Neuron (in vitro differentiated cells): ENCODE measurements around the gene SLAMF9.
"Not testable (repeated sequence)": the region's sequence is repeated elsewhere in the genome, so short reads cannot be mapped to it uniquely, and the experiment has no call there.

Experiments used
- H2AFZ ChIP-seq: one replicate; pipeline ENCODE4 v1.6.1; 2013; ENCODE audit warnings: low read depth, mild to moderate bottlenecking, inconsistent platforms, low read length, moderate library complexity
- H3K27me3 ChIP-seq: one replicate; pipeline ENCODE4 v1.6.1; 2013; ENCODE audit warnings: low read length; ENCODE audit not compliant: insufficient read depth
- H3K36me3 ChIP-seq: one replicate; pipeline ENCODE4 v1.6.1; 2013; ENCODE audit warnings: low read length; ENCODE audit not compliant: insufficient read depth
- H3K4me1 ChIP-seq: one replicate; pipeline ENCODE4 v1.6.1; 2013; ENCODE audit warnings: low read length; ENCODE audit not compliant: insufficient read depth
- H3K4me3 ChIP-seq: 2 replicates; pipeline ENCODE4 v1.5.1; 2013; ENCODE audit warnings: mild to moderate bottlenecking, low read length, moderate library complexity
- H3K9me3 ChIP-seq: one replicate; pipeline ENCODE4 v1.6.1; 2013; ENCODE audit warnings: low read length

SLAMF9 gene

DNA sequence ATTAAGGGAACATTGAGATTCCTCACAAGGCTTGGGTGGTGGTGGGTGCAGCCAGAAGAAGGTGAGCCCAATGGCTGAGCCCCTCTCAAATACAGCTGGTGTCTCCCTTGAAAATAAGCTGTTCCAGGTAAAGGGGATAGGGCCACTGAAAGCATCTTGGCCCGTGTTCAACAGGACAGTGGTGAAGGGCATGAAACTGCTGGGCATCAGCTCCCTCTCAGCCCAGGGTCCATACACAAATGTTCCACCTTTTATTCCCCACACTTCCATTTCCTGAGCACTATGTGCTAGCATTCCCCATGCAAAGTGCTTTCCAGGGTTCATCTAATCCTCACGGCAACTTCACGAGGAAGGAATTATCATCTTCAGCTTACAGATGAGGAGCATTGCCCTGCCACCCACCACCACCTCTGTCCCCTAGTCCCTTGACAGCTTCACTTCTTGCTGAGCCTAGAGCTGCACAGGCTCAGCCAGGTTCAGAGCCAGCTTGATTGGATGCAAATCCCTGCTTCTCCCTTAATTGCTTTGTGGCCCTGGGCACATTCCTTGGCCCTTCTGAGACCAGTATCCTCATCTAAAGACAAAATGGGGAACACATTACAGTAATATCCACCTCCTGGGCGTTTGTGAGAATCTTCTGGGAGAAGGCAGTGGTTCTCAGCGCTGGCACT, 38.3 kb downstream of the SLAMF9 start:
- no peaks in the 10 kb centered on the region for H3K9me3 ChIP-seq
- peaks cover 10% of the 10 kb centered on the region for H3K4me1 ChIP-seq
- no peak overlapping the region for H3K4me3 ChIP-seq
- no peak overlapping the region for H2AFZ ChIP-seq
- no peaks in the 10 kb centered on the region for H3K36me3 ChIP-seq
- no peaks in the 10 kb centered on the region for H3K27me3 ChIP-seq

DNA sequence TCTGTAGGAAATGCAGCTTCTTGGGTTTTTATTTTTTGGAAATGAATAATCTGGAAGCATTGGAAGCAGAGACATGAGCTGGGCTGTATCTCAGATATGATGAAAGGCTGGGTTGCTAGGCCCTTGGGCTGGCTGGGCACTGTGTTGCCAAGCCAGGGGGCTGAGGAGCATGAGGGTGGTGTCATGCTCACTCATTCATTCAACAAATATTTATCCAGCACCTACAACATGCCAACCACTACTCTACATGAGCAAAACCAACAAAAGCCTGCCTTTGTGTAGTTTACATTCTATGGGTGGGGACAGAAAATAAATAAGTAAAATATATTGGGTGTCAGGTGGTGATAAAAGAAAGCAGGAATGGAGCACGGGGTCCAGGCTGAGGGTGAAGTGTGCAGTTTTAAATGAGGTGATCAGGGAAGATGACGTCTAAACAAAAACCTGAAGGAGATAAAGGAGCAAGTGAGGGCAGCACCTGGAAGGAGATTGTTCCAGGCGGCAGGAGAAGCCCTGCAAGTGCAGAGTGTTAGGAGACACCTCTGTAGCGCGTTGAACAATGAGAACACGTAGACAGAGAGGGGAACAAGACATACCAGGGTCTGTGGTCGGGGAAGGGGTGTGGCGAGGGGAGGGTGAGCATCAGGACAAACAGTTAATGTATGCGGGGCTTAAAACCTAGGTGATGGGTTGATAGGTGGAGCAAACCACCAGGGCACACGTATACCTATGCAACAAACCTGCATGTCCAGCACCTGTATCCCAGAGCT, 39.6 kb downstream of the SLAMF9 start:
- no peaks in the 10 kb centered on the region for H3K27me3 ChIP-seq
- H2AFZ ChIP-seq = no peak overlapping the region
- no peaks in the 10 kb centered on the region for H3K9me3 ChIP-seq
- H3K36me3 ChIP-seq = no peaks in the 10 kb centered on the region
- peaks cover 18% of the 10 kb centered on the region for H3K4me1 ChIP-seq
- H3K4me3 ChIP-seq = no peak overlapping the region

DNA sequence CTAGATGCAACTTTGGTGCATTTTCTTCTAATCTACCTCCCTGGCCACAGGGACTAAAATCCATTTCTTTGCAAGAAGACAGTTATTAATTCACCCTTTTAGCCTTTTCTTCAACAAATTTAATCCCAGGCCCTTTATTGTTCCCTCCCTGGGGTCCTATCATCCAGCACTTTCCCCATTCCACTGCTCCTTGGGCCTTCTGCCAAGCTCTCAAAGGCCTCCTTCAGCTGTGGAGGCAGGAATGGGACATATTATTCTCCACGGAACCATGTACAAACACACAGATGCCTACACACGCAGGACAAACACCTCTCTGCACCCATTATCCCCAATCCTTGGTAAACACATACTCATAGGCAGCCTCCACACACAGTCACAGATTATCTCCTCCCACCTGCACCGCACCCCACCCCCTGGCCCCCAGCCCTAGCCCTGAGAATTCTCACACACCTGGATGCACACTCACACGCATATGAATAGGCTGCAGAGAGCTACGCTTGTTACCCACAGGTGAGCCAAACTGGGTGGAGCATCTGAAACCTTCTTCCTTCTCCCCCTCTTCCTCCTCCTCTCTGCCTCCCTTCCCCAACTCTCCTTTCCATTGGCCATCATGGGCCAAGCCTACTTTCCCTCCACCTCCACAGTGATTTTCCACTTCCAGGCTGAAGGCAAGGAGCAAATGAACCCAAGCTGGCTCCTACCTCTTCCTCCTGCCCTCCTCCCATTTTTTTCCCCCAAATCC, 40.4 kb downstream of the SLAMF9 start:
- Histone ChIP-seq H3K4me1 (peaks cover 18% of the 10 kb centered on the region), H3K36me3 (no peaks in the 10 kb centered on the region), H2AFZ (no peak overlapping the region), H3K27me3 (no peaks in the 10 kb centered on the region), H3K4me3 (no peak overlapping the region), H3K9me3 (no peaks in the 10 kb centered on the region)

DNA sequence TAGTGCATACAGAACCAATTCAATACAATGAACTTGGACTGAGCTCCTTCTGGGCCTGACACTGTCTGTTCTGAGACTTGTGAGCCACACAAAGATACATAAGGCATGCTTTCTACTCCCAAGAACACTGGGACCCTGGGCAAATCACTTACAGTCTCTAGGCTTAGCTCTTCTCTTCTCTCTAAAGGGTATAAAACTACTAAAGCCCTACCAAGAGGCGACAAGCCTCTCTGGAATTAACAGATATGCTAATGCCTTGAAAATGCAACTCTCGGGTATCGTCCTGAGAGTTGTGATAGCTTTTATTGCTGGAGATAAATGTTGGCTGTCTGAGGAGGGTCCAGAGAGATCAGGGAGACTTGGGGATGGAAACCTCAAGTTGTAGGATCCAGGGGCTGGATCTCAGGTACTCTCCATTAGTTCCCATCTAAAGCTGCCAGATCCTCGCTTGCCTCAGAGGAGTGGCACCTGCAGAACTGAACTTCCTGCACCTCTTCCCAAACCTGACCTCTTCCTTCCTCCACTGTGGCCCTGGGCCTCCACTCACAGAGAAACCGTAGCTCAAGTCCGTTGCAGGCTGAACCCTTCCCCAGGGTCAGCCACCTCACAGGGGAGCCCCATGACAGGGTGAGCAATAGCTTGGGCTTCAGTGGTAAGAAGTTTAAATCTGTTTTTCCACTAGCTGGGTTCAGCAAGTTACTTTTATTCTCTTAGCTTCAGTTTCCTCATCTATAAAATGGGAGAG, 42.5 kb downstream of the SLAMF9 start:
- H2AFZ ChIP-seq = no peak overlapping the region
- no peaks in the 10 kb centered on the region for H3K36me3 ChIP-seq
- peaks cover 16% of the 10 kb centered on the region for H3K4me1 ChIP-seq
- H3K9me3 ChIP-seq = no peaks in the 10 kb centered on the region
- H3K4me3 ChIP-seq = no peak overlapping the region
- peaks cover 4% of the 10 kb centered on the region for H3K27me3 ChIP-seq

DNA sequence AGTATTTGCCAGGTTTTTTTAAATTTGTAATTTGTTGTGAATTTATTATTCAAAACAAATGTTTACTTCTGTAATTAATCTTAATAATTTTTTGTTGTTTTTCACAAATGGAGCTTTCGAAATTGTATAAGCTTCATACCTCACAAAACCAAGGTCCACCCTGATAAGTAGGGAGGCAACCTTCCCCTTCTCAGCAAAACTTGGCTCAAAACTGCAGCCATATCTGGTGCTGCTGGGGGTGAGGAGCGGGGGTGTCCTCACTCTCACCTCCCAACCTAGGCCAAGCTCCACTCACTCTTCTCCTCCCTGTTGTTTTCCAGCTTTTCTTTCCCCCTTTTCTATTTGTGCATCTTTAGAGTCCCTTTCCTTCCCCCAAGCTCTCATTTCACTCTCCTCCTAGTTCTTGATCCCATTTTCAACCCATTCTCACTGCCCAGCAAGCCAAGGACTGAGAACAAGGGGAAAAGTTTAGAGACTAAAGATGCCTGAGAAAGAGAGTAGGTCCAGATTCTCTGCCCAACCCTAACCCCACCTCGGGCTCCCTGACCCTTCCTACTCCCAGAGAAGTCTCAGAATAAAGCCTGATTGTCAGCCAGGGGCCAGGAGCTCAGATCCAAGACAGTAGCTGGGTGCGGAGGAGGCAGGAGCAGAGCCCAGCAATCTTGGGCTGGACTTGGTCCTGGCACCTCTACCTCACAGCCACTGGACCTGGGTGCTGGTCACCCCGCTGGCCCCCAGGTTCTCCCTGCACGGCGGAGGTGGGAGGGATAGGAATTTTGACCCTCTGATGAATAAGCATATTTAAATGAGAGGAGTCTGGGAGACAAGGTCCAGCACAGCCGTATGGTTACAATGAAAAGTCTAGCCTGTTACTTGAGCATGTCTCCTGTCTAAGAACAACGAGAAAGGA, 45.8 kb downstream of the SLAMF9 start:
- no peaks in the 10 kb centered on the region for H3K36me3 ChIP-seq
- H2AFZ ChIP-seq = no peak overlapping the region
- no peaks in the 10 kb centered on the region for H3K9me3 ChIP-seq
- H3K4me1 ChIP-seq = peaks cover 11% of the 10 kb centered on the region
- H3K4me3 ChIP-seq = no peak overlapping the region
- peaks cover 4% of the 10 kb centered on the region for H3K27me3 ChIP-seq

DNA sequence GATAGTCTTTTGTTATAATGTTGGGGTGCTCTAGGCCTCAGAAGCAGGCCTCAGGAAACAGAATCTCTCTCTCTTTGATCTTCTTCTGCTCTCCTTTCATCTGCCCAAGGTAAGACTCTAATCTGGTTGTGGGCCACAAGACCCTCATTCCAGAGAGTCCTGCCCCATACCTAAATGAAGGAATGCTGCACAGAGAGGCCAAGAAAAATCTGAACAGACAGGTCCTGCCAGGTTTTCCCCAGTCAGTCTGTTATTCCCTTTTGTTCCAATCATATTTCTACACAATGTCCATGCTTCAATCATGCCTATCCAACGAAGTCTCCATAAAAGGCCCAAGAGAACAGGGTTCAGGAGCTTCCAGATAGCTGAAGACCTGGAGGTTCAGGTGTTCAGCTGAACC, 47.1 kb downstream of the SLAMF9 start:
- Histone ChIP-seq H3K9me3 (no peaks in the 10 kb centered on the region), H3K27me3 (peaks cover 4% of the 10 kb centered on the region), H3K4me1 (peaks cover 11% of the 10 kb centered on the region), H3K36me3 (no peaks in the 10 kb centered on the region), H3K4me3 (no peak overlapping the region), H2AFZ (no peak overlapping the region)

DNA sequence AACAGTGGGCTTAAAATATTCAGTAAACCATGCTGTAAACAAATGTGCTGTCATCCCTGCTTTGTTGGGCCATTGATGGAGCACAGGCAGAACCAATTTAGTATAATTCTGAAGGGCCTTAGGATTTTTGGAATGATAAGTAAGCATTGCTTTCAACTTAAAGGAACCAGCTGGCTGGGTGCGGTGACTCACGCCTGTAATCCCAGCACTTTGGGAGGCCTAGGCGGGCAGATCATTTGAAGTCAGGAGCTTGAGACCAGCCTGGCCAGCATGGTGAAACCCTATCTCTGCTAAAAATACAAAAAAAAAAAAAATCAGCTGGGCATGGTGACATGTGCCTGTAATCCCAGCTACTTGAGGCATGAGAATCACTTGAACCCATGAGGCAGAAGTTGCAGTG, 50.0 kb downstream of the SLAMF9 start:
- not testable (repeated sequence) for H3K9me3 ChIP-seq, H3K36me3 ChIP-seq, H3K4me3 ChIP-seq, H2AFZ ChIP-seq, H3K4me1 ChIP-seq
- H3K27me3 ChIP-seq = peaks cover 13% of the 10 kb centered on the region

DNA sequence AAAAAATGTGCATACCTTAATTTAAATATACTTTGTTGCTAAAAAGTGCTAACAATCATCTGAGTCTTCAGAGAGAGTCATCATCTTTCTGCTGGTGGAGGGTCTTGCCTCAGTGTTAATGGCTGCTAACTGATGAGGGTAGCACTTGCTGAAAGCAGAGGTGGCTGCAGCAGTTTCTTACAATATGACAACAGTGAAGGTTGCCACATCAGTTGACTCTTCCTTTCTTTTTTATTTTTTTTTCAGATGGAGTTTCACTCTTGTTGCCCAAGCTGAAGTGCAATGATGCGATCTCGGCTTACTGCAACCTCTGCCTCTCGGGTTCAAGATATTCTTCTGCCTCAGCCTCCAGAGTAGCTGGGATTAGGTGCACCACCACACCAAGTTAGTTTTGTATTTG, 51.5 kb downstream of the SLAMF9 start:
- Histone ChIP-seq H3K27me3 (peaks cover 11% of the 10 kb centered on the region), H2AFZ (no peak overlapping the region), H3K4me3 (no peak overlapping the region), H3K36me3 (no peaks in the 10 kb centered on the region), H3K4me1 (peaks cover 5% of the 10 kb centered on the region), H3K9me3 (no peaks in the 10 kb centered on the region)
